Occipital lobe (tissue), 2 donors: Measurements from ENCODE around the gene SGCD. TPM values are rescaled to one million over a fixed set of nuclear protein-coding genes. Genes with fewer than 3 reads are reported as not detected.
A peak's percentile ranks its signal among the peaks of the same experiment; 100 is the strongest.

Experiments
- DNase-seq: peaks from one replicate; lab custom pipeline; 2025; lab: John Stamatoyannopoulos, UW
- total RNA-seq: library from RNA; depleted of rRNA; stranded (reverse); fragments of >200 nt; gene quantifications from one replicate; pipeline ENCODE4 v1.2.3, GENCODE V29; 2014

The SGCD gene
- 7.5 TPM for total RNA-seq

- DNase-seq = peak; percentile 68
These were observed at the start of gene SGCD for GRCh38 chr5:156326718-156327259. Gene SGCD (plus strand): TSS chr5:156327164.

GRCh38 chr5:156277290-156277689, 49.7 kb upstream of the SGCD start:
- DNase-seq = no peak

GRCh38 chr5:156295431-156295830, 31.5 kb upstream of the SGCD start:
- DNase-seq = no peak

- no peak for DNase-seq
These were observed 16.8 kb upstream of the SGCD start for GRCh38 chr5:156310115-156310514.

GRCh38 chr5:156312897-156313694, 13.9 kb upstream of the SGCD start:
- no peak for DNase-seq

- no peak for DNase-seq
These were observed 12.5 kb upstream of the SGCD start for GRCh38 chr5:156314416-156314815.

GRCh38 chr5:156322666-156323065, 4.3 kb upstream of the SGCD start:
- DNase-seq = no peak

GRCh38 chr5:156327296-156327695, 332 bp downstream of the SGCD start:
- DNase-seq = no peak

- no peak for DNase-seq
These were observed 1.2 kb downstream of the SGCD start for GRCh38 chr5:156328161-156328560.

- no peak for DNase-seq
These were observed 1.8 kb downstream of the SGCD start for GRCh38 chr5:156328766-156329165.

- DNase-seq = no peak
These were observed 2.2 kb downstream of the SGCD start for GRCh38 chr5:156329171-156329611.

GRCh38 chr5:156330141-156330870, 3.3 kb downstream of the SGCD start:
- DNase-seq = no peak

- no peak for DNase-seq
These were observed 4.2 kb downstream of the SGCD start for GRCh38 chr5:156331181-156331580.

- no peak for DNase-seq
These were observed 4.9 kb downstream of the SGCD start for GRCh38 chr5:156331845-156332244.

- DNase-seq = no peak
These were observed 5.3 kb downstream of the SGCD start for GRCh38 chr5:156332245-156332644.

- no peak for DNase-seq
These were observed 12.3 kb downstream of the SGCD start for GRCh38 chr5:156339139-156339841.

- DNase-seq = no peak
These were observed 13.9 kb downstream of the SGCD start for GRCh38 chr5:156340893-156341292.

GRCh38 chr5:156350256-156350655, 23.3 kb downstream of the SGCD start:
- no peak for DNase-seq

GRCh38 chr5:156351423-156351822, 24.5 kb downstream of the SGCD start:
- no peak for DNase-seq

- DNase-seq = no peak
These were observed 27.6 kb downstream of the SGCD start for GRCh38 chr5:156354571-156354970.

GRCh38 chr5:156356238-156356637, 29.3 kb downstream of the SGCD start:
- no peak for DNase-seq

- DNase-seq = no peak
These were observed 32.5 kb downstream of the SGCD start for GRCh38 chr5:156359476-156359875.
